ENCODE data around the gene VAPA. TPM values are rescaled to one million over a fixed set of nuclear protein-coding genes. Genes with fewer than 3 reads are reported as not detected.
"Not testable (repeated sequence)": the region's sequence is repeated elsewhere in the genome, so short reads cannot be mapped to it uniquely, and the experiment has no call there.

VAPA gene
- total RNA-seq, 2 experiments from 2014 or later = 146 to 152 TPM

GRCh38 chr18:9886005-9886348 is 27.8 kb upstream of the VAPA start:
- H3K9me3 Mint-ChIP-seq = no peaks in the 10 kb centered on the region
- TF ChIP-seq, protein P1, sequence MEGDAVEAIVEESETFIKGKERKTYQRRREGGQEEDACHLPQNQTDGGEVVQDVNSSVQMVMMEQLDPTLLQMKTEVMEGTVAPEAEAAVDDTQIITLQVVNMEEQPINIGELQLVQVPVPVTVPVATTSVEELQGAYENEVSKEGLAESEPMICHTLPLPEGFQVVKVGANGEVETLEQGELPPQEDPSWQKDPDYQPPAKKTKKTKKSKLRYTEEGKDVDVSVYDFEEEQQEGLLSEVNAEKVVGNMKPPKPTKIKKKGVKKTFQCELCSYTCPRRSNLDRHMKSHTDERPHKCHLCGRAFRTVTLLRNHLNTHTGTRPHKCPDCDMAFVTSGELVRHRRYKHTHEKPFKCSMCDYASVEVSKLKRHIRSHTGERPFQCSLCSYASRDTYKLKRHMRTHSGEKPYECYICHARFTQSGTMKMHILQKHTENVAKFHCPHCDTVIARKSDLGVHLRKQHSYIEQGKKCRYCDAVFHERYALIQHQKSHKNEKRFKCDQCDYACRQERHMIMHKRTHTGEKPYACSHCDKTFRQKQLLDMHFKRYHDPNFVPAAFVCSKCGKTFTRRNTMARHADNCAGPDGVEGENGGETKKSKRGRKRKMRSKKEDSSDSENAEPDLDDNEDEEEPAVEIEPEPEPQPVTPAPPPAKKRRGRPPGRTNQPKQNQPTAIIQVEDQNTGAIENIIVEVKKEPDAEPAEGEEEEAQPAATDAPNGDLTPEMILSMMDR (IDR thresholded peaks at IDR 0.05) = no peak
- no peak for DNase-seq
- no peak overlapping the region for H3K27ac Mint-ChIP-seq
- no peaks in the 10 kb centered on the region for H3K4me1 Mint-ChIP-seq (ENCODE audit: low read depth)
- intact Hi-C loops (cut with micrococcal nuclease) = no loop called here
- H3K36me3 Mint-ChIP-seq (ENCODE audit: low read depth) = no peaks in the 10 kb centered on the region
- ChIA-PET CTCF (no interaction called here), POLR2A (no interaction called here)
- no peak overlapping the region for H3K4me3 Mint-ChIP-seq
- ATAC-seq = no peak
- H3K27me3 Mint-ChIP-seq = no peaks in the 10 kb centered on the region

- TF ChIP-seq, protein P1 (IDR thresholded peaks at IDR 0.05) = no peak
- H3K4me1 Mint-ChIP-seq (ENCODE audit: low read depth) = no peaks in the 10 kb centered on the region
- no peak overlapping the region for H3K4me3 Mint-ChIP-seq
- H3K36me3 Mint-ChIP-seq (ENCODE audit: low read depth) = no peaks in the 10 kb centered on the region
- H3K27me3 Mint-ChIP-seq = no peaks in the 10 kb centered on the region
- no peak overlapping the region for H3K27ac Mint-ChIP-seq
- CTCF ChIA-PET = no interaction called here
- intact Hi-C loops (cut with micrococcal nuclease) = no loop called here
- H3K9me3 Mint-ChIP-seq = no peaks in the 10 kb centered on the region
- POLR2A ChIA-PET = no interaction called here
- ATAC-seq (no peak), DNase-seq (no peak)
Observed at GRCh38 chr18:9887992-9888391, 25.8 kb upstream of the VAPA start.

- Mint-ChIP-seq H3K27ac (no peak overlapping the region), H3K36me3 (ENCODE audit: low read depth) (no peaks in the 10 kb centered on the region), H3K4me1 (ENCODE audit: low read depth) (peaks cover 3% of the 10 kb centered on the region), H3K4me3 (no peak overlapping the region), H3K9me3 (no peaks in the 10 kb centered on the region), H3K27me3 (no peaks in the 10 kb centered on the region)
- ChIA-PET CTCF (no interaction called here), POLR2A (no interaction called here)
- DNase-seq (no peak), ATAC-seq (no peak)
- TF ChIP-seq, protein P1 (IDR thresholded peaks at IDR 0.05) = no peak
- intact Hi-C loops (cut with micrococcal nuclease) = no loop called here
Observed at GRCh38 chr18:9890196-9890595, 23.6 kb upstream of the VAPA start.

DNA sequence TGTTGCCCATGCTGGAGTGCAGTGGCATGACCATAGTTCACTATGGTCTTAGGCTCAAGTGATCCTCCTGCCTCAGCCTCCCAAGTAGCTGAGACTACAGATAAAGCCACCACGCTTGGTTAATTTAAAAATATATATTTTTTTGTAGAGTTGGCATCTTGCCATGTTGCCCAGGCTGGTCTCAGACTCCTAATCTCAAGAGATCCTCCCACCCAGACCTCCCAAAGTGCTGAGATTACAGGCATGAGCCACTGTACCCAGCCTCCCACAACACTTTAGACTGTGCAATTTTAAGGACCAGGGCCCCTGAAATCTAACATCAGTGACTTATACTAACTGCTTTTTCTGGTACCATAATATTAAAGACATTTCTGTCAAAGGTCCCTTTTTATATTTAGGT is 22.9 kb upstream of the VAPA start:
- no peak overlapping the region for H3K27ac Mint-ChIP-seq
- no peaks in the 10 kb centered on the region for H3K9me3 Mint-ChIP-seq
- ChIA-PET POLR2A (no interaction called here), CTCF (no interaction called here)
- TF ChIP-seq, protein P1 (IDR thresholded peaks at IDR 0.05) = no peak
- H3K4me1 Mint-ChIP-seq (ENCODE audit: low read depth) = peaks cover 3% of the 10 kb centered on the region
- no peaks in the 10 kb centered on the region for H3K27me3 Mint-ChIP-seq
- no peak overlapping the region for H3K4me3 Mint-ChIP-seq
- intact Hi-C loops (cut with micrococcal nuclease) = no loop called here
- DNase-seq (no peak), ATAC-seq (no peak)
- no peaks in the 10 kb centered on the region for H3K36me3 Mint-ChIP-seq (ENCODE audit: low read depth)

GRCh38 chr18:9891515-9891914 is 22.3 kb upstream of the VAPA start:
- CTCF ChIA-PET; H3K4me3 Mint-ChIP-seq; POLR2A ChIA-PET; H3K4me1 Mint-ChIP-seq (ENCODE audit: low read depth); intact Hi-C loops (cut with micrococcal nuclease); DNase-seq; ATAC-seq; H3K27me3 Mint-ChIP-seq; H3K9me3 Mint-ChIP-seq; H3K27ac Mint-ChIP-seq; H3K36me3 Mint-ChIP-seq (ENCODE audit: low read depth): not testable (repeated sequence)

GRCh38 chr18:9894454-9895068 is 19.3 kb upstream of the VAPA start:
- Mint-ChIP-seq H3K27ac (no peak overlapping the region), H3K36me3 (ENCODE audit: low read depth) (no peaks in the 10 kb centered on the region), H3K4me1 (ENCODE audit: low read depth) (peaks cover 11% of the 10 kb centered on the region), H3K9me3 (no peaks in the 10 kb centered on the region), H3K27me3 (peaks cover 1% of the 10 kb centered on the region), H3K4me3 (no peak overlapping the region)
- POLR2A ChIA-PET = no interaction called here
- ATAC-seq = peak; percentile 30
- intact Hi-C loops (cut with micrococcal nuclease) = no loop called here
- CTCF ChIA-PET = no interaction called here
- DNase-seq = no peak
- TF ChIP-seq, protein P1 (IDR thresholded peaks at IDR 0.05) = no peak

Data from activated CD8-positive, alpha-beta T cell treated with anti-CD3 and anti-CD28 coated beads for 36 hours (primary cell).